HepG2 (cell line): ENCODE measurements around the gene FAF1. TPM values are rescaled to one million over a fixed set of nuclear protein-coding genes. Genes with fewer than 3 reads are reported as not detected.

ENCODE experiments used
- DMAP1 ChIP-seq: IDR thresholded peaks from 2 replicates; pipeline ENCODE4 v1.6.1; 2016
- ELF3 ChIP-seq: IDR thresholded peaks from 2 replicates; pipeline ENCODE4 v1.6.1; 2016; ENCODE audit warnings: missing genetic modification reagents, missing compliant biosample characterization
- HCFC1 ChIP-seq: fragments of 150-350 bp; IDR thresholded peaks from 2 replicates; pipeline ENCODE4 v1.6.1; 2014; ENCODE audit warnings: low read depth, low read length
- IKZF1 ChIP-seq: fragments of 450-650 bp; IDR thresholded peaks from 2 replicates; pipeline ENCODE4 v1.7.1; 2016
- PRPF4 ChIP-seq: fragments of 200-400 bp; formaldehyde crosslinking; IDR thresholded peaks from 2 replicates; pipeline ENCODE4 v1.6.1; 2016; ENCODE audit warnings: low read length, low read depth; ENCODE audit not compliant: poor library complexity, severe bottlenecking
- SAP130 ChIP-seq: IDR thresholded peaks from 2 replicates; pipeline ENCODE4 v1.6.1; 2016; ENCODE audit warnings: low read depth
- polyA plus RNA-seq, 8 experiments: library from polyadenylated mRNA; depleted of rRNA in 3 of 8; stranded (reverse) in 7 of 8; unstranded in 1 of 8; fragments of >200 nt; fragmentation: Illumina TruSeq in 4 of 8; extraction: Trizol in 4 of 8; gene quantifications; 2 replicates each; pipeline versions ENCODE4 v1.2.1 to v1.2.3, GENCODE V29; 2011 to 2016; ENCODE audit warnings: low read depth in 4 of 8, missing spikeins in 1 of 8, mixed read lengths in 1 of 8; ENCODE audit not compliant: insufficient read depth in 1 of 8
- total RNA-seq, 5 experiments: library from RNA; depleted of rRNA; stranded (reverse); fragments of >200 nt; fragmentation: Illumina TruSeq; extraction: Trizol; gene quantifications; 2 replicates each; pipeline ENCODE4 v1.2.3, GENCODE V29; 2016; ENCODE audit warnings: low read depth in 1 of 5
- TF ChIP-seq, protein P1 (sequence below): IDR thresholded peaks from 2 replicates; pipeline ENCODE4 v1.6.1; 2012; ENCODE audit warnings: inconsistent platforms
- TF ChIP-seq, protein P2 (sequence below), 2 experiments: sonication (generic) in 1 of 2; formaldehyde crosslinking in 1 of 2; IDR thresholded peaks; 2 replicates each; pipeline versions ENCODE4 v1.4.0 to v1.6.1; 2018 to 2020; ENCODE audit warnings: missing genetic modification reagents in 2 of 2, borderline replicate concordance in 1 of 2, low read depth in 1 of 2, mild to moderate bottlenecking in 1 of 2, missing biosample characterization in 1 of 2
- TF ChIP-seq, protein P3 (sequence below): sonication (generic); formaldehyde crosslinking; IDR thresholded peaks from 2 replicates; pipeline ENCODE4 v1.5.0; 2020; ENCODE audit warnings: mild to moderate bottlenecking, missing genetic modification reagents
- TF ChIP-seq, protein P4 (sequence below): sonication (generic); formaldehyde crosslinking; conservative IDR thresholded peaks from 2 replicates; pipeline ENCODE4 v1.8.0; 2022; ENCODE audit warnings: mild to moderate bottlenecking, moderate library complexity, missing genetic modification reagents

FAF1 gene
- total and polyA plus RNA-seq, 2 of the 13 experiments (the other 11 are each of a cell fraction or from before 2014, with no cell fraction given) = 19.4 to 63.3 TPM

DNA sequence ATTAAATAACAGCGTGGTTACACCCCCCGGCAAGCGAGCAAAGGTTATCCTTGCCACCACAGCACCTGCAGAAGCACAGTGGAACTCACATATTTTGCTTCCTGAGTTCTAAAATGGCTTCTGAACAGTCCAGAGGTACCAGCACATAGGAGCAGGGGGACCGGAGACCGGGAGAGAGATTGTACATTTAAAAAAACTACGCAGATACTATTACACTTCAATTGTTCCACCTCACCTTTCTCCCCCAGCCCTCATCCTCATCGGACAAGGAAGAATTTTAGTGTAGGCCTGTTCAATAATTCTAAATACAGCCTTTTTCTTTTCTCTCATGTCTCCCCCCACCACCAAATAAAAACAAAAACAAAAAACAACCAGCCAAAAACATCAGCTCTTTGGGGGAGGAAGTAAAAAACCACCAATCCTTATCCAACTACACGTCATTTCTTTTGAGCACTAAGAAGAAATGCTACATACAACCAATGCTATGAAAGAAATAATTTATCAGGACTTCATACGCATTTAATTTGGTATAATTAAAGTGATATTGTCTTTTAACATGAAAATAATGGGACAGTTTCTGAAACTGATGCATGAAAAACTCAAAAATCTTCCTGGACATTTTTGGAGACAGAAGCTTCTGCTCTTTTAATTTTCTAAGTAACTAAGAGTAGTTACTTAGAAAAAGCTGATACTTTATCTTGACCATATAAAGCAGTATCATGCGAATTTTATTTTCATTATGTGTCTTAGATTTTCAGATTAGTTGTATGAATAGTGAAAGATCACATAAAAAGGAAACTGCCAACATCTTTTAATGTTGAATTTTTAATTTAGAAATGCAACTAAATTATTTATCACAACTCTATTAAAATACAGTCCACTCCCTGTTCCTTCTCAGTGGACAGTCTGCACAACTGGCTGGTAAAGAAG is 19.1 kb upstream of the FAF1 start (continued):
- TF ChIP-seq DMAP1 (CRISPR knock-in tag) (0 out of 2 replicates have a peak, but pooled peaks have one; percentile 27), HCFC1 (0 out of 2 replicates have a peak, but pooled peaks have one; percentile 17), IKZF1 (no peak), SAP130 (CRISPR knock-in tag) (peak; percentile 7; the same call in 1 of the 2 replicates), ELF3 (CRISPR knock-in tag) (0 out of 2 replicates have a peak, but pooled peaks have one; percentile 13), PRPF4 (no peak)
- TF ChIP-seq, protein P1, sequence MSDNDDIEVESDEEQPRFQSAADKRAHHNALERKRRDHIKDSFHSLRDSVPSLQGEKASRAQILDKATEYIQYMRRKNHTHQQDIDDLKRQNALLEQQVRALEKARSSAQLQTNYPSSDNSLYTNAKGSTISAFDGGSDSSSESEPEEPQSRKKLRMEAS = 0 out of 2 replicates have a peak, but pooled peaks have one; percentile 30
- TF ChIP-seq, protein P2, sequence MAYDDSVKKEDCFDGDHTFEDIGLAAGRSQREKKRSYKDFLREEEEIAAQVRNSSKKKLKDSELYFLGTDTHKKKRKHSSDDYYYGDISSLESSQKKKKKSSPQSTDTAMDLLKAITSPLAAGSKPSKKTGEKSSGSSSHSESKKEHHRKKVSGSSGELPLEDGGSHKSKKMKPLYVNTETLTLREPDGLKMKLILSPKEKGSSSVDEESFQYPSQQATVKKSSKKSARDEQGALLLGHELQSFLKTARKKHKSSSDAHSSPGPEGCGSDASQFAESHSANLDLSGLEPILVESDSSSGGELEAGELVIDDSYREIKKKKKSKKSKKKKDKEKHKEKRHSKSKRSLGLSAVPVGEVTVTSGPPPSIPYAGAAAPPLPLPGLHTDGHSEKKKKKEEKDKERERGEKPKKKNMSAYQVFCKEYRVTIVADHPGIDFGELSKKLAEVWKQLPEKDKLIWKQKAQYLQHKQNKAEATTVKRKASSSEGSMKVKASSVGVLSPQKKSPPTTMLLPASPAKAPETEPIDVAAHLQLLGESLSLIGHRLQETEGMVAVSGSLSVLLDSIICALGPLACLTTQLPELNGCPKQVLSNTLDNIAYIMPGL (CRISPR knock-in tag; IDR thresholded peaks at IDR 0.05; ENCODE audit: borderline replicate concordance in 1 of 2, low read depth in 1 of 2) = peak in 1 of 2 experiments; percentile 9; a peak in 1 of 4 replicates
- TF ChIP-seq, protein P3, sequence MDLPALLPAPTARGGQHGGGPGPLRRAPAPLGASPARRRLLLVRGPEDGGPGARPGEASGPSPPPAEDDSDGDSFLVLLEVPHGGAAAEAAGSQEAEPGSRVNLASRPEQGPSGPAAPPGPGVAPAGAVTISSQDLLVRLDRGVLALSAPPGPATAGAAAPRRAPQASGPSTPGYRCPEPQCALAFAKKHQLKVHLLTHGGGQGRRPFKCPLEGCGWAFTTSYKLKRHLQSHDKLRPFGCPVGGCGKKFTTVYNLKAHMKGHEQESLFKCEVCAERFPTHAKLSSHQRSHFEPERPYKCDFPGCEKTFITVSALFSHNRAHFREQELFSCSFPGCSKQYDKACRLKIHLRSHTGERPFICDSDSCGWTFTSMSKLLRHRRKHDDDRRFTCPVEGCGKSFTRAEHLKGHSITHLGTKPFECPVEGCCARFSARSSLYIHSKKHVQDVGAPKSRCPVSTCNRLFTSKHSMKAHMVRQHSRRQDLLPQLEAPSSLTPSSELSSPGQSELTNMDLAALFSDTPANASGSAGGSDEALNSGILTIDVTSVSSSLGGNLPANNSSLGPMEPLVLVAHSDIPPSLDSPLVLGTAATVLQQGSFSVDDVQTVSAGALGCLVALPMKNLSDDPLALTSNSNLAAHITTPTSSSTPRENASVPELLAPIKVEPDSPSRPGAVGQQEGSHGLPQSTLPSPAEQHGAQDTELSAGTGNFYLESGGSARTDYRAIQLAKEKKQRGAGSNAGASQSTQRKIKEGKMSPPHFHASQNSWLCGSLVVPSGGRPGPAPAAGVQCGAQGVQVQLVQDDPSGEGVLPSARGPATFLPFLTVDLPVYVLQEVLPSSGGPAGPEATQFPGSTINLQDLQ (CRISPR knock-in tag) = no peak
- TF ChIP-seq, protein P4, sequence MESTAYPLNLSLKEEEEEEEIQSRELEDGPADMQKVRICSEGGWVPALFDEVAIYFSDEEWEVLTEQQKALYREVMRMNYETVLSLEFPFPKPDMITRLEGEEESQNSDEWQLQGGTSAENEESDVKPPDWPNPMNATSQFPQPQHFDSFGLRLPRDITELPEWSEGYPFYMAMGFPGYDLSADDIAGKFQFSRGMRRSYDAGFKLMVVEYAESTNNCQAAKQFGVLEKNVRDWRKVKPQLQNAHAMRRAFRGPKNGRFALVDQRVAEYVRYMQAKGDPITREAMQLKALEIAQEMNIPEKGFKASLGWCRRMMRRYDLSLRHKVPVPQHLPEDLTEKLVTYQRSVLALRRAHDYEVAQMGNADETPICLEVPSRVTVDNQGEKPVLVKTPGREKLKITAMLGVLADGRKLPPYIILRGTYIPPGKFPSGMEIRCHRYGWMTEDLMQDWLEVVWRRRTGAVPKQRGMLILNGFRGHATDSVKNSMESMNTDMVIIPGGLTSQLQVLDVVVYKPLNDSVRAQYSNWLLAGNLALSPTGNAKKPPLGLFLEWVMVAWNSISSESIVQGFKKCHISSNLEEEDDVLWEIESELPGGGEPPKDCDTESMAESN (CRISPR knock-in tag) = no peak; the same call in 1 of the 2 replicates
